ENCODE results near the gene NADSYN1.

NADSYN1 gene

DNA sequence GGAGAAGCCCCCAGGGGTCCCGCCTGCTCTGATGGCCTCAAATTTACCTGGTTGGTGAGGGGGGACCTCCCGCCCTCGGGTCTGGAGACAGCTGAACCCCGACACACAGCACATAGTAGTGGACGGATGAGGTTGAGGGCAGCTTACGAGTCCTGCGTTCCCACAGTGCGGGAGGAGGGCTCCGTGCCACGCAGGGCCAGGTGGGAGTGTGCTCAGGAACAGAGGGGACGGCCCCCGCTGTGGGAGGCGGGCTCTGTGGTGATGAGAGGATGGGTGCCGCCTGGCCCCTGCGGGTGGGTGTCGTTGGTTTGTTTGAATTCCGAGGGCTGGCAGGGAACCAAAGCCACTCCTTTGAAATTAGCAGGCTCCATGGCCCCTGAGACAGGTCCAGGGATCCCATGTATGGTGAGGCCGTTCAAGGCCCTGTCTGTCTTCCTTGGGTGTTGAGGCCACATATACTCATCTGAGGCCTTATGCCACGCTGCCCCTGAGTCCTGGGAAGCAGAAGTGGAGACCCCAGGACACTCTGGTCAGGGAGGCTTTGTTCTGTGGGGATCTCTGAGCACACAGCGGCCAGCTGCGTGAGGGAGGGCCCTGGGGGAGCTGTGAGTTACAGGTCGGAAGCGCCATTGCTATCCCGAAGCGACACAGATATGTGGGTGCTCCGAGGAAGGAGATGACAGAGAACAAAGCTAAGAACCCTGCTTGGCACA lies 21.9 kb downstream of the NADSYN1 start:
- no peak for DNase-seq

DNA sequence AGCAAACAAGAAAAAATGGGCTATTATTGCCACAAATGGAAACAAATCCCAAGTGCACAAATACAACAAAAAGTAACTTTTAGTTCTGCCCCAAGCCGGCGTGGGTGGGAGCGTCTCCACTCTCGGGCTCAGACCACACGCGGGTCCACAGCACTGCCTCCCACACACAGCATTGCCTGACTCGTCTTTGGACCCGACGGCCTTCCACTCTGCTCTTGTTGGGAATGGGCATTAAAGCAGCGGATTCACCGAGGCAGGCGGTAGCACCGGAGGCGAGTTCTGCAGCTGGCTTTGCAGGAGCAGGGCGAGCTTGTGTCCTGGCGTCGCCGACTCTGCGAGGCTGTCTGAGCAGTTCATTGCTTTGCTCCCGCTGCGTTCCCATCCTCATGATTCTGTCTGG lies 23.0 kb downstream of the NADSYN1 start:
- no peak for DNase-seq

DNA sequence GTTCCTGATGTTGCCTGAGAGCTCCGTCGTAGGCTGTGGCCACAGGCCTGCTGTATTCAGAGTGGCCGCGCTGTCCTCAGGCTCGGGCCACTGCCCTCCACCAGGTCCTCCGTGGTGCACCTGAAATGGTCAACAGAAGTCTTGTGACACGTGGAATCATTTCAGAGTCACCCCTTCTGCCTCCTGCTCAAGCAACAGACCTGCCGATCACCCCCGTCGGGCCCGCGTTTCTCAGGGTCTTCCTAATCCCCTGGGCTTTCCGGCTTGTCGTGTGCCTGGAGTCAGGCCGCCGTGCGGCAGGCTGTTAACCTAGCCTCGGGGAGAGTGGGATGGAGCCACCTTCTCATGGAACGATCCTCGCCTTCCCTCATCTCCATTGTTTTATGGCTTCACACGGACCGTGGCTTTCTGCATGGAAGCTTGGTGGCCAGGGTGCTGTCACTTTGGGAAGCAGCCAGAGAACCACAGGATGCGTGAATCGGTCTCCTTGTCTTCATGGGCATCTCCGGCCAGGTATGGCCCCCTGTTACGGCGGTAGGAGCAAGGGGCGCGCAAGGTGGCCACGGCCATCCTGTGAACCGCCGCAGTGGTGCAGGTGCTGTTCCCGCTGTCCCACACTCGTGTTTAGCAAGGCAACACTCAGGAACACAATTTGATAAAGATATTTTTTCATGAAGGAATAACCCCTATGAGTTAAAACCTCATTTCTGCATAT lies 24.1 kb downstream of the NADSYN1 start:
- DNase-seq: no peak

DNA sequence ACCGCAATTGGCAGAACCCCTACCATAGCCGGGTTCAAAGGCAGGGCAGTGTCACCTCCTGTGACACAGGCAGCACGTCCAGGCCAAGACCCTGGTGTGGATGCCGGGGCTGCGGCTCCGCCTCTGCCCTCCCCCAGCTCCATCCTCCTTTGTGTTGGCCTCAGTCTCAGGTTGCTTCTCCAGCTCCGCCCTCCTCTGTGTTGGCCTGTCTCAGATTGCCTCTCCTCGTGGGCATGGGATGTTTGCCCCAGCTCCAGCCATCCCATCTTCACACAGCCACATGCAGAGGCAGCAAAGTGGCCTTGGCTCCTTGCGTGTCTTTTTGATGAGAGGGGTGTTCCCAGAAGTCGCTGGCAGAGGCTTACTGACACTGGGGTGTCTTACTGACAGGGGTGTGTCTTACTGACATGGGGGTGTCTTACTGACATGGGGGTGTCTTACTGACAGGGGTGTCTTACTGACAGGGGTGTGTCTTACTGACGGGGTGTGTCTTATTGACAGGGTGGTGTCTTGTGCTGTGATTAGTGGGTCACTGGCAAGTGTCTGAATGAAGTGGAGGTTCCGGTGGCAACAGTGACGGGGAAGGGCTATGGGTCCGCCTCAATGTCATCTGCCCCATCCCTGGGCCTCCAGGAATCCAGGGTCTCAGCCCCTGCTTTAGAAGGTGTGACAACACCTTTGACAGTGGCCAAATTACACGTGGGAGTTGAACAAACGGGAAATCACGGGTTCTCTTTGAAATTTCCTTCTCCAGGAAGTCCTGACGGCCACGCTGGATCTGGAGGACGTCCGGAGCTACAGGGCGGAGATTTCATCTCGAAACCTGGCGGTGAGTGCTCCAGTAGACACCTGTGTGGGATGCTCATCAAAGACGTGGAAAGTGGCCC lies 24.9 kb downstream of the NADSYN1 start:
- DNase-seq: no peak

DNA sequence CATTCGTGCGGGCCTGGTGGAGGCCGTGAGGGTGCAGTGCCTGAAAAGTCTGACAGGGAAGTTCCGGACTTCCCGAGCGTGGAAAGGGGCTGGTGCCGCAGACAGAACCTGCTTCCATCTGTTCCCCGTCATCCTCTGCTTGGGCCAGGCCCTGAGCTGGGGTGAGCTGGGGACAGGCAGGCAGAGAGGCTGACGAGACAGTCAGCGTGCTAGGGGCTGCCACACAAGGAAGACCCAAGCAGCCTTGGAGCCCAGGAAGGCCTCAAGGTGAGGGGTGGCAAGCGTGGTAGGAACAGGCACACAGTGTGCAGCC lies 25.5 kb downstream of the NADSYN1 start:
- no peak for DNase-seq

DNA sequence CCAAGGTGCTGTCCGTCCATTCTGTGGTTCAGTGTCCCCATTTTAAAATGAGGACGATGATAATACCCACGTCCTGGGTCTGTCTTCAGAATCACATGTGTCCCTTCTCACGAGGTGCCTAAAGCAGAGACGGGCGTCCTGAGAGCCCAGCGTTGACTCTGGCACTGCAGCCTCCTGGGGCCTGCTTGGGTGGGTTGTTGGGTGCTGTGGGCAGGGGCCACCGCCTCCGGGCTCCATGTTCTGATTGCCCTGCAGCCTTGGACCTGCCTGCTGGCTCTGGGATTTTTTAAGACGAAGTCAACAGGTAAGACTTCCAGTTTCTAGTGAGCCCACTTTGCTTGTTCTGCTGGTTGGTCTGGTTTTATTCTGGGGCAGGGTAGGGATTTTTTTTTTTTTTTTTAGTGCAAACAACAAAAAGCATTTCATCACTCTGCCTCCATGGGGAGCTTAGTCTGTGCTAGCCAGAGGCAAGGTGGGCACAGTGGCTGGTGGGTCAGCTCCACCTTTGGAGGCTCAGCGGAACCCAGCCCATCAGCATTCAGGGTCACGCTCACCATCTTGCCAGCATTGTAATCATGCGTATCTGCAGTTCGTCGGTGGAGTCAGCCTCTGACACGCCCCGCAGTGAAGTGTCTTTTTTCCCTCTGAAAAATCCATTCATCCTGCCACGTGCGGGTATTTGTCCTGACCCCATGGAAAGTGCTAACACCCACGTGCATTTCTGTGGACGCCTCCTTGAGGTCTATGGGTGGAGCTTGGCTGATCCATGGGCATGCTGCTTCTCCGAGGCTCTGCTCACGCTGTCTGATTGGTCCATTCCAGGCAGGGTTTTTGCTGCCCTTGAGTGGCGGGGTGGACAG lies 28.3 kb downstream of the NADSYN1 start:
- no peak for DNase-seq

DNA sequence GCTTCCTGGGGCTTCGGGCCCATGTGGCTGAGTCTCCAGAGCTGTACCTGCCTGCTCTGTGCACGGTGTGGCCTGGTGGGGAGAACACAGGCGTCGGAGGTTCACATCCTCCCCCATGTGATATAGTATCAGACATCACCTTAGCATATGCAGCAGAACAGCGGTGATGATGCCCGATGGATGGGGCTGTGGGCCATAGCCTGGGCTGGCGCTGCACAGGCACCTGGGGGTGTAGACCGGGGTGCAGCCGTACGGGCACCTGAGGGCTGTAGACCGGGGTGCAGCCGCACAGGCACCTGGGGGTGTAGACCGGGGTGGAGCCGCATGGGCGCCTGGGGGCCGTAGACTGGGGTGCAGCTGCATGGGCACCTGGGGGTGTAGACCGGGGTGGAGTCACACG lies 29.2 kb downstream of the NADSYN1 start:
- DNase-seq: no peak

DNA sequence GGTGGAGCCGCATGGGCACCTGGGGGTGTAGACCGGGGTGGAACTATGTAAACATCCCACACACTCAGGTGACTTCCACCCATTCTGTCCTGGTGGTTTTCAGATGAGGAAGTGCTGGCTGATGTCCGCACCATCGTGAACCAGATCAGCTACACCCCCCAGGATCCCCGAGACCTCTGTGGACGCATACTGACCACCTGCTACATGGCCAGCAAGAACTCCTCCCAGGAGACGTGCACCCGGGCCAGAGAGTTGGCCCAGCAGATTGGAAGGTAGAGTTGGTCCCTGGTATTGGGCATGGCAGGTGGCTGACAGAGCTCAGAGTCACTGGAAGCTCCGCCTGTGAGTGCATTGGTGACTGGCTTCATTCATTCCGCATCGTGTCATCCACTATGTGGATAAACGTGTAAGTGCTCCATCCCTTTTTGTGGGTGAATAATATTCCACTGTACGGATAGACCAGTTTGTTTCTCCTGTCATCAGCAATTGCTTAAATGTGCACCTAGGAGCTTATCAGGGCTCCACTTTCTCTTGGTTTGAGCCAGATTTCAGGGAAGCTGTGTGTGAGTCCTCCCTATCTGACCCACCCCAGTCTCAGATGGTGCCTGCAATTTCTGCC lies 29.9 kb downstream of the NADSYN1 start:
- DNase-seq: no peak

DNA sequence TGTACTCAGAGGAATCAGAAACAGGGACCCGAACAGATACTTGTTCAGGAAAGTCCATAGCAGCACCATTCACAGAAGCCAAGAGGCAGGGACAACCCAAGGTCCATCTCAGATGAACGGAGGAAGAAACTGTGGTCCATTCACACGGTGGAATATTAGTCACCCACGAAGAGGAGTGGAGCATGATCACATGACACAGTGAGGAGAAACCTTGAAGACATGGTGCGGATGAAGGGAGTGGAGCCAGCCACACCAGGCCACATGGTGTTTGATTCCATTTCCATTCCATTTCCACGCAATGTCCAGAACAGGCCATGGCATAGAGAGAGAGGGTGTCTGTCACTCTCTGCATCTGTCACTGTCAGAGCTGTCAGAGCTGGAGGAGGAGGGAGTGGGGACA lies 30.7 kb downstream of the NADSYN1 start:
- DNase-seq: no peak

DNA sequence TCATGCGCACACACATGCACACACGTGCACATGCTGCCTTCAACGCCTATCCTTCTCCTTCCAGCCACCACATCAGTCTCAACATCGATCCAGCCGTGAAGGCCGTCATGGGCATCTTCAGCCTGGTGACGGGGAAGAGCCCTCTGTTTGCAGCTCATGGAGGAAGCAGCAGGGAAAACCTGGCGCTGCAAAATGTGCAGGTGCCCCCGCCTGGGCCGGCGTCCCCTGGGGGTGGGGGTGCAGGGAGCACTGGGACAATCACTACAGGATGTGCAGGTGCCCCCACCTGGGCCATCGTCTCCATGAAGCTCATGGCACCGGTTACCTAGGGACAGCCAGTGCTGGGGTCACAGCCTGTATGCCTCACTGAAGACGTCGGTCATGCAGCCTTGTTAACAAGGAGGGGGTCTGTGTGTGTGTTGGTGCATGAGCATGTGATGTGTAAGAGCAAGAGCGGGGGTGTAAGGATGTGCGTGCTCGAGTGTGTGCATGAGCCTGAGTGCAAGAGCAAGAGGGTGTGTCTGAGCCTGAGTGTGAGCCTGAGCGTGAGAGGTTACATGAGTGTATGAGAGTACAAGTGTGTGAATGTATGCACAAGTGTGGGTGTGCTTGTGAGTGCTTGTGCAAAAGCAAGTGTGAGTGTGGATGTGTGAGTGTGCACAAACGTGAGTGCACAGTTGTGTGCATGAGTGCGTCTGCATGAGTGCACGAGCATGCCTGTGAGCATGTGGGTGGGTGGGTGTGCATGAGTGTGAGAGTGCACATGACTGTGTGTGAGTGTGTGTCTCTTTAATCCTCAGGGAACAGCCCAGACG lies 31.5 kb downstream of the NADSYN1 start:
- no peak for DNase-seq

DNA sequence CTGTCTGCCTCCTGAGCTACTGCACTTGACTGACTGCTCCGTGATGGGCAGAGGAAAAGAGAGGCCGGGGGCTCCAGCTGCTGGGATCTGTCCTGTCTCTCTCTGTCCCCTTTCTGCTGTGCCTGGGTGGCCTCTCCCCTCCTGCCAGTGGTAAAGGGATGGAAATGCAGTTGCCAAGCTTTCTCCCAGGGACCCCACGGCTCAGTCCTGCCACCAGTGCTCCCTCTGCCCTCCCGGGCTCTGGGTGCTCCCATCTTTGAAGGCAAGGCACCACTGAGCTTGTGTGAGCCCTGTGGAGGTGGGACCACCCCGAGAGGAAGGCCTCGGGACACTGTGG lies 32.0 kb downstream of the NADSYN1 start:
- DNase-seq: no peak

DNA sequence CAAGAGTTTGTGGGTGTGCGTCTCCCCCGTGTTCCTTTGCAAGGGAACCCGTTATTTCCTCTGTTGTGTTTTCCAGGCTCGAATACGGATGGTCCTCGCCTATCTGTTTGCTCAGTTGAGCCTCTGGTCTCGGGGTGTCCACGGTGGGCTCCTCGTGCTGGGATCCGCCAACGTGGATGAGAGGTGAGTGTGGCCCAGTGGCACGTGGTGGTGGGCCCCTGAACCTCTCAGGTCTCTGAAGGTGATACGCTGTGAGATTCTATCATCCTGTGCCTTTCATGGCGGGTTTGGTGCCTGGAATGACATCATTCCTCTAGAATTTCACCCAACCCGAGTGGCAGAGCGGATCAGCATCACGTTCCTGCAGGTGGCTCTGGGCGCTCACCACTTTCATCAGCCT lies 32.5 kb downstream of the NADSYN1 start:
- no peak for DNase-seq

DNA sequence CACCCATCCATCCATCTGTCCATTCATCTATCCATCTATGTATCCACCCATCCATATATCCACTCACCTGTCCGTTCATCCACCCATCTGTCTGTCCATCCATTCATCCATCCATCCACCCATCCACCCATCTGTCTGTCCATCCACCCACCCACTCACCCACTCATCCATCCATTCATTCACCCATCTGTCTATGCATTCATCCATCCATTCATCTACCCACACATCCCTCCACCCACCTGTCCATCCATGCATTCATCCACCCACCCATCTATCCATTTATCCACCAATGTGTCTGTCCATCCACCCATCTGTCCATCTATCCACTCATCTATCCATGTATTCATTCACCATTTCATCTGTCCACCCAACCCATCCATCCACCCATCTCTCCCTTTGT lies 33.3 kb downstream of the NADSYN1 start:
- no peak for DNase-seq

DNA sequence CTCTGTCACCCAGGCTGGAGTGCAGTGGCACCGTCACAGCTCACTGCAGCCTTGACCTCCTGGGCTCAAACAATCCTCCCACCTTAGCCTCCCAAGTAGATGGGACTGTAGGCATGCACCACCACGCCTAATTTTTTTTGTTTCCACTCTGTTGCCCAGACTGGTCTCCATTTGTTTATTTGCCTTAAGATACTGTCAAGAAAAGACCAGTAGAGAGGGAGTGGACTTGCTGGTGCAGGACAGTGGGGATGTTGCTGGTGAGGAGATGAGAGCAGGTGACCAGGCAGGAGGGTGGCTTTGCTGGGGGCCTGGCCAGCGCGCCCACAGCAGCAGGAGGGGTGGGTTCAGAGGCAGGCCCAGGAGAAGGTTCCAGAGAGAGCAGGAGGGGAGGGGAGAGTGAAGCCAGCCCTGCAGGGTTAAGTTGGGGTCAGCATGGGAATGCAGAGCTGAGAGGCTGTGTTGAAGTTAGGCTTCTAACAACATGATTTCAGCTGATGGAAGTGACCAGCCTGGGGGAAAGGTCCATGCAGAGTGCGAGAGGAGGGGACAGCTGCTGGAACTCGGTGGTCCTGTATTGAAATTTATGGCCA lies 35.8 kb downstream of the NADSYN1 start:
- no peak for DNase-seq

DNA sequence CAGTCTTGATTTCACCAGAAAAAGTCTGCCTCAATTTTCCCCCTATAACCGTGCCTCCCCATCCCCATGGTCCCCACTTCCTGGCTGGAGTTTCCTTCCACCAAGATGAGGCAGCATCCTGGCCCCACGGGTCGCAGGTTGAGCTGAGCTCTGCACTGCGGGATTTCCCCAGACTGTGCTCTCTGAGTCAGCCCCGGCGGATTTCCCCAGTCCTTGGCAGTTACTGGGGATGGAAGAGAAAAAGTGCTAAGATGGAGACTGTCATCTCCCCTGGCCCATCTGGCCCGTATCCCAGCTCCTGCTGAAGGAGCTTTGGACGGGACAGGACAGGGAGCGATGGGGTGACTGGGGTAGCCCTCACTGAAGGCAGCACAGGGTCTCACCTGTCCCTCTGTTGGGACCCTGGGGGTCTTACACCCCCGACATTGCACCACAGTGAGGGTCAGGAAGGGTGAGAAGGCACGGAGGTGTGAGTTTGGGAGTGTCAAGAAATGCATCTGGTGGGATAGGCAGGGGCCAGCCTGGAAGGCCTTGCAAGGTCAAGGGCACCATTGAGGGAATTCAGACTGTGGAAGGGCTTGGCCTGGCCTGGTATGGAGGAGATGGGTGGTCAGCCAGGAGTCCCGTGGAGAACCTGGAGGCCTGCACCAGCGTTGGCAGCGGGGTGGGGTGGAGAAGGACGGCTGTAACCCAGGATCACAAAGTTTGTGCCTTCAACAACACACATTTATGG lies 36.5 kb downstream of the NADSYN1 start:
- no peak for DNase-seq

DNA sequence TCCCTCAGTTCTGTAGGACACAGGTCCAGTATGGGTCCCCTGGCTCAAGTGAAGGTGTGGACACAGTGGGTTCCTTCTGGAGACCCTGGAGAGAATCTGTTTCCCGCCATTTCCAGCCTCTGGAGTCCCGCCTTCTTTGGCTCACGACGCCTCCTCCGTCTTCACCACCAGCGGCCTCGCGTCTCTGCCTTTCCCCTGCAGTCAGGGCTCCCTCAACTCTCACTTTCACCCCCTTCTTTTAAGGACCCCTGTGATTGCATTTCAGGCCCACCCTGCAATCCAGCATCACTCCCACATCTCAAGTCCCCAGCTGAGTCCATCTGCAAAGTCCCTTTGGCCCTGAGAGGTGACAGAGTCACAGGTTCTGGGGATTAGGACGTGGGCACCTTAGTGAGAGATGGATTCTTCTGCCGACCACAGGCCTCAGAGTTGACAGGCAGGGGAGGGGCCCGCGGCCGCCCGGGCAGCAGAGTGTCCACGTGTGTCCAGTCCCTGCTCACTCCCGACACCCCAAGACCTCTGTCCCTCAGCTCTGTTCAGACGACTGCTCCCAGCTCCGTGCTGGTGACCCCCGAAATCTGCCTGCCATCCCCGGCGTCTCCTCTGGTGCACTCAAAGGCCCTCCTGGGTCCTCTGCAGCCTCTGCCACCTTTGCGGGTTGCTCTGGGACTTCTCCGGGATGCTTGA lies 37.2 kb downstream of the NADSYN1 start:
- no peak for DNase-seq

DNA sequence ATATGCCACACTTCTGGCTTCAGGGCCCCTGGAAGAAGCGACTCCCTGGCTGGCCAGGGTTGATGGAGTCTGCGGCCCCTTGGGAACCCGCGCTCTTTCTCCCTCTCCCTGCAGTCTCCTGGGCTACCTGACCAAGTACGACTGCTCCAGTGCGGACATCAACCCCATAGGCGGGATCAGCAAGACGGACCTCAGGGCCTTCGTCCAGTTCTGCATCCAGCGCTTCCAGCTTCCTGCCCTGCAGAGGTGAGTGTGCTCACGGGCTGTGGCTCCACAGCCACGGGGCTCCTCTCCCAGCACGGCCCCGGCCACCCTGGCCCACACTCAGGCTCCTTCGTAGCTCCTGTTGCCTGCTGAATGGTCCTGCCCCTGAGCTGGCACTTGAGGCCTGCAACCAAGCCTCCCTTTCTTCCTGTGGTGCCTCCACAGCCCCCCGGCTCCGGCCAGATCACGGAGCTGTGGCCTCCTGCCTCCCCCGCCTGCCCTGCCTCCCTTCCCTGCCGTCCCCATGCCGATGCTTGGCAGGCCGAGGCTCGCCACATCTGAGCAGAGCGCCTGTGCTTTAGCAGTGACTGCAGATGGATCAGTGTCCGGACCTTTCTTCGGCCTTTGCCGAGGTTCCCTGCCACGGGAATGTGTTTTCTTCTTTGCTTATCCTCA lies 37.9 kb downstream of the NADSYN1 start:
- no peak for DNase-seq

DNA sequence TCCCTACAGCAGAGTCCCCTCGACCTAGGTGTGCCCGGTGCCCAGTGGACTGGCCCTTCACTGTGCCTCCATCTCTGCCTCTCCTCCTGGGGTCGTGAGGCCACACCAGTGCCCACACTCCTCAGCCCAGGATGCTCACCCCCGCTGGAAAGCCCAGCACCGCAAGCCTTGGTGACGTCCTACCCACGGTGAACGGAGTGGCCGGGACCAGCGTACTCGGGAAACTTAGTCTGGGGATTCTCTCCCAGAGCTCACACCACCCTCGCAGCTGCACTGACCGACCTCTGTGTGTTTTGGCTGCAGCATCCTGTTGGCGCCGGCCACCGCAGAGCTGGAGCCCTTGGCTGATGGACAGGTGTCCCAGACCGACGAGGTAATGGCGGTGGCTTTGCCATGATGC lies 38.5 kb downstream of the NADSYN1 start:
- DNase-seq: no peak

DNA sequence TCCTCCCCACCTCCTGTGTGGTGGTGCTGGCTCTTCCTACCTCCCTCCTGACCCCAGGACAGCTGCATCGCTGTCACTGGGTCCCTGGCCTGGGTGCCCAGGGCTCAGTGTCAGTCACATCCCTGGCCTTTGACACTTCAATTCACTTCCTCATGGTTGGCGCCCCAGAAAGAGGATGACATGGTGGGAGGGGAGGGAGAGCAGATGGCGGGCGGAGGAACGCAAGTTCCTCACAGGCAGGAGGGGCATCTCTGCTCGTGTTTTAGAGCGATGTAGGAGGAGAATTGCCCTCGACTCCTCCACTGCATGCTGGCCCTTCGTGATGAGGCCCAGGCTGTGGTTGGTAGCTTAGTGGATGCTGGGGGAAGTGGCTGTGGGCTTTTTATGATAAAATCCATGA lies 38.9 kb downstream of the NADSYN1 start:
- DNase-seq: no peak

Data from femur (tissue), 1 donor.